Mononuclear cell (primary cell): ENCODE measurements around the gene ATP1B3. TPM values are rescaled to one million over a fixed set of nuclear protein-coding genes. Genes with fewer than 3 reads are reported as not detected.
A peak's percentile ranks its signal among the peaks of the same experiment; 100 is the strongest.
"Not testable (repeated sequence)": the region's sequence is repeated elsewhere in the genome, so short reads cannot be mapped to it uniquely, and the experiment has no call there.

ENCODE experiments used
- H3K27me3 ChIP-seq: 2 replicates; pipeline ENCODE4 v1.6.0; 2011; ENCODE audit warnings: low read length, control low read depth; ENCODE audit not compliant: insufficient read depth
- H3K4me1 ChIP-seq: 2 replicates; pipeline ENCODE4 v1.5.1; 2011; ENCODE audit warnings: mild to moderate bottlenecking, low read length, control low read depth; ENCODE audit not compliant: insufficient read depth
- H3K4me3 ChIP-seq: 2 replicates; pipeline ENCODE4 v1.5.1; 2011; ENCODE audit warnings: mild to moderate bottlenecking, low read length, moderate library complexity
- H3K9me3 ChIP-seq: 2 replicates; pipeline ENCODE4 v1.5.1; 2011; ENCODE audit warnings: low read depth, mild to moderate bottlenecking, control low read depth, low read length
- total RNA-seq: library from RNA; depleted of rRNA; stranded (reverse); fragments of >200 nt; gene quantifications from one replicate; pipeline ENCODE4 v1.2.3, GENCODE V29; 2012

Gene ATP1B3
- 16.8 TPM for total RNA-seq

GRCh38 chr3:141876381-141876890, at the start of gene ATP1B3:
Gene ATP1B3, plus strand, starts transcription at chr3:141876643. Its CDS starts 159 bp downstream, at chr3:141876802.
- peak within 1 kb of the TSS; percentile 54 for H3K4me3 ChIP-seq
- H3K27me3 ChIP-seq, result no peaks in the 10 kb centered on the region
- H3K4me1 ChIP-seq, result peaks cover 25% of the 10 kb centered on the region

GRCh38 chr3:141828487-141828886, 48.0 kb upstream of the ATP1B3 start:
- no peaks in the 10 kb centered on the region for H3K9me3 ChIP-seq
- no peaks in the 10 kb centered on the region for H3K27me3 ChIP-seq
- no peak overlapping the region for H3K4me3 ChIP-seq
- H3K4me1 ChIP-seq, result peaks cover 8% of the 10 kb centered on the region

More at GRCh38 chr3:141876381-141876890, at the start of gene ATP1B3:
- no peaks in the 10 kb centered on the region for H3K9me3 ChIP-seq

- Histone ChIP-seq H3K27me3 (no peaks in the 10 kb centered on the region), H3K4me1 (peaks cover 8% of the 10 kb centered on the region), H3K4me3 (no peak overlapping the region)
Observed at GRCh38 chr3:141828890-141829289, 47.6 kb upstream of the ATP1B3 start.

GRCh38 chr3:141830508-141830907, 45.9 kb upstream of the ATP1B3 start:
- no peaks in the 10 kb centered on the region for H3K27me3 ChIP-seq
- peaks cover 8% of the 10 kb centered on the region for H3K4me1 ChIP-seq

More at GRCh38 chr3:141828890-141829289, 47.6 kb upstream of the ATP1B3 start:
- no peaks in the 10 kb centered on the region for H3K9me3 ChIP-seq

GRCh38 chr3:141834292-141834691, 42.2 kb upstream of the ATP1B3 start:
- no peaks in the 10 kb centered on the region for H3K27me3 ChIP-seq
- peaks cover 4% of the 10 kb centered on the region for H3K4me1 ChIP-seq
- H3K9me3 ChIP-seq, result no peaks in the 10 kb centered on the region
- no peak overlapping the region for H3K4me3 ChIP-seq

More at GRCh38 chr3:141830508-141830907, 45.9 kb upstream of the ATP1B3 start:
- Histone ChIP-seq H3K4me3 (no peak overlapping the region), H3K9me3 (no peaks in the 10 kb centered on the region)

GRCh38 chr3:141835557-141836229, 40.8 kb upstream of the ATP1B3 start:
- H3K4me1 ChIP-seq, result no peaks in the 10 kb centered on the region
- no peaks in the 10 kb centered on the region for H3K27me3 ChIP-seq
- H3K9me3 ChIP-seq, result no peaks in the 10 kb centered on the region
- H3K4me3 ChIP-seq, result no peak overlapping the region

- no peaks in the 10 kb centered on the region for H3K27me3 ChIP-seq
- H3K4me1 ChIP-seq, result no peaks in the 10 kb centered on the region
- H3K9me3 ChIP-seq, result no peaks in the 10 kb centered on the region
- no peak overlapping the region for H3K4me3 ChIP-seq
Observed at GRCh38 chr3:141839389-141839788, 37.1 kb upstream of the ATP1B3 start.

- Histone ChIP-seq H3K4me3 (no peak overlapping the region), H3K27me3 (no peaks in the 10 kb centered on the region), H3K4me1 (no peaks in the 10 kb centered on the region), H3K9me3 (no peaks in the 10 kb centered on the region)
Observed at GRCh38 chr3:141840737-141841544, 35.5 kb upstream of the ATP1B3 start.

GRCh38 chr3:141844108-141844507, 32.3 kb upstream of the ATP1B3 start:
- Histone ChIP-seq H3K4me3 (no peak overlapping the region), H3K27me3 (no peaks in the 10 kb centered on the region), H3K9me3 (no peaks in the 10 kb centered on the region), H3K4me1 (peaks cover 3% of the 10 kb centered on the region)

GRCh38 chr3:141844812-141845211, 31.6 kb upstream of the ATP1B3 start:
- Histone ChIP-seq H3K4me1 (peaks cover 10% of the 10 kb centered on the region), H3K9me3 (no peaks in the 10 kb centered on the region), H3K4me3 (no peak overlapping the region), H3K27me3 (no peaks in the 10 kb centered on the region)

GRCh38 chr3:141845407-141846049, 30.9 kb upstream of the ATP1B3 start:
- Histone ChIP-seq H3K27me3 (no peaks in the 10 kb centered on the region), H3K4me3 (no peak overlapping the region)

GRCh38 chr3:141846050-141846433, 30.4 kb upstream of the ATP1B3 start:
- no peak overlapping the region for H3K4me3 ChIP-seq
- peaks cover 21% of the 10 kb centered on the region for H3K4me1 ChIP-seq
- no peaks in the 10 kb centered on the region for H3K9me3 ChIP-seq
- no peaks in the 10 kb centered on the region for H3K27me3 ChIP-seq

More at GRCh38 chr3:141845407-141846049, 30.9 kb upstream of the ATP1B3 start:
- Histone ChIP-seq H3K9me3 (no peaks in the 10 kb centered on the region), H3K4me1 (peaks cover 16% of the 10 kb centered on the region)

GRCh38 chr3:141848159-141848748, 28.2 kb upstream of the ATP1B3 start:
- H3K4me1 ChIP-seq, result peaks cover 42% of the 10 kb centered on the region

GRCh38 chr3:141849056-141849815, 27.2 kb upstream of the ATP1B3 start:
- no peak overlapping the region for H3K4me3 ChIP-seq
- H3K4me1 ChIP-seq, result peaks cover 52% of the 10 kb centered on the region
- H3K27me3 ChIP-seq, result no peaks in the 10 kb centered on the region
- no peaks in the 10 kb centered on the region for H3K9me3 ChIP-seq

More at GRCh38 chr3:141848159-141848748, 28.2 kb upstream of the ATP1B3 start:
- not testable (repeated sequence) for H3K27me3 ChIP-seq, H3K4me3 ChIP-seq, H3K9me3 ChIP-seq
